Activated T-cell treated with anti-CD3 and anti-CD28 coated beads, Interleukin-2, amount 50 U/mL, for 72 hours (primary cell): ENCODE data around the gene SIX3. TPM values are rescaled to one million over a fixed set of nuclear protein-coding genes. Genes with fewer than 3 reads are reported as not detected.

ENCODE experiments used
- ATAC-seq, 2 donors: fragments of 150-1000 bp; cut with Tn5 transposase; replicated peaks in 1 of 2; 2 replicates each; pipeline ENCODE4 v1.10.0; 2021; ENCODE audit warnings: moderate library complexity in 2 of 2, mild to moderate bottlenecking in 1 of 2
- DNase-seq, 2 donors: peaks; one replicate each; pipeline ENCODE4 v3.0.0; 2021 to 2022; ENCODE audit warnings: mixed read lengths in 1 of 2
- H3K27ac Mint-ChIP-seq: one replicate; pipeline ENCODE4 v1.8.0; 2022; ENCODE audit warnings: mild to moderate bottlenecking, moderate library complexity, mixed read lengths
- H3K27me3 Mint-ChIP-seq: one replicate; pipeline ENCODE4 v1.8.0; 2022; ENCODE audit warnings: low read depth, mixed read lengths
- H3K36me3 Mint-ChIP-seq, 2 donors: one replicate each; pipeline ENCODE4 v1.8.0; 2022; ENCODE audit warnings: mixed read lengths in 2 of 2, mild to moderate bottlenecking in 1 of 2; ENCODE audit not compliant: insufficient read depth in 2 of 2
- H3K4me1 Mint-ChIP-seq: one replicate; pipeline ENCODE4 v1.8.0; 2022; ENCODE audit warnings: low read depth, mixed read lengths
- H3K4me3 Mint-ChIP-seq, 2 donors: one replicate each; pipeline ENCODE4 v1.8.0; 2022; ENCODE audit warnings: mild to moderate bottlenecking in 2 of 2, mixed read lengths in 2 of 2, moderate library complexity in 2 of 2
- H3K9me3 Mint-ChIP-seq, 2 donors: one replicate each; pipeline ENCODE4 v1.8.0; 2022; ENCODE audit warnings: mixed read lengths in 2 of 2
- total RNA-seq, 2 donors: library from RNA; stranded (reverse); gene quantifications; one replicate each; pipeline ENCODE4 v1.2.3, GENCODE V29; 2022

Gene SIX3
- total RNA-seq, 2 donors from 2014 or later, result not detected

DNA sequence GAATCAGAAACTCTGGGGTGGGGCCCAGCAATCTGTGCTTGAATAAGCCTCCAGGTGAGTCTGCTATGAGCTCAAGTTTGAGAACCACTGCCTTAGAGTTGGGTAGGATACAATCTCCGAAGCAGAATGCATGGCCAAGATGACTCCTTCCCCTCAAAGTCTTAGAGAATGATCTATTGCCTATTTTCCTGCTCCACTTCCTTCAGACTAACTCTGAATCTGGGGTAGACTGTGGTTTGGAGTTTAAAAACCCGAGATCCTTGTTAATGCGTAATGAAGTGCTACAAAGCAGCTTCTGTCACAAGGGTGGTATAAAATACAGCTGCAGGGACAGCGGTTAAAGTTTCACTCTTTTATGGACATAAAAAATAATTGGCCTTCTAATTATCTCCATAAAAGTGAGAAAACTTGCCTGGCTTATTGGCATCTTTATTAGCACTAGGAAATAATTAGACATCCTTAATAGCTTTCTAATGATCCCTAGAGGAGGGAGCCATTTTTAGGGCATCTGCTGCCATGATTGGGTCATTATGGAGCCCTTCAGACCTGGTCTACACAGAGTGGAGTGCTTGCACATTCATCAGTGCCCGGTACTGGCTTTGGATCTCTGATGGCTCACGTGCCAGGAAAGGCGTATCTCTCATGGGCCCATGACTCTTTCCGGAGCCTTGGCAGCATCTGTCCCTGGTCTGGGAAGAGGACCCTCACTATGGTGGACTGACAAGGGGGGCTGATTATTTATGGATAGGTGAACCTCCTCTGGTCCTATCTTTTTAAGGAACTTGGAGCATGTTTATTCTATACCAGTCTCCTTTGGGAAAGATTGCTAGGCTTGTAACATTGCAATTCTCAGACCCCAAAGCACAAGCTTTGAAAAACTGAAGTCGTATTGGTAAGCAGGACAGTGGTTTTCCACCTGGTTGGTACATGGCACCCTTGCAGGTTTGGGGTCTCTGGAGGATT lies 39.5 kb downstream of the SIX3 start:
- ATAC-seq, result no peak
- Mint-ChIP-seq H3K27ac (no peak overlapping the region), H3K4me3 (no peak overlapping the region), H3K36me3 (no peaks in the 10 kb centered on the region), H3K27me3 (peaks cover 42% of the 10 kb centered on the region), H3K9me3 (no peaks in the 10 kb centered on the region), H3K4me1 (peaks cover 4% of the 10 kb centered on the region)
- no peak for DNase-seq

DNA sequence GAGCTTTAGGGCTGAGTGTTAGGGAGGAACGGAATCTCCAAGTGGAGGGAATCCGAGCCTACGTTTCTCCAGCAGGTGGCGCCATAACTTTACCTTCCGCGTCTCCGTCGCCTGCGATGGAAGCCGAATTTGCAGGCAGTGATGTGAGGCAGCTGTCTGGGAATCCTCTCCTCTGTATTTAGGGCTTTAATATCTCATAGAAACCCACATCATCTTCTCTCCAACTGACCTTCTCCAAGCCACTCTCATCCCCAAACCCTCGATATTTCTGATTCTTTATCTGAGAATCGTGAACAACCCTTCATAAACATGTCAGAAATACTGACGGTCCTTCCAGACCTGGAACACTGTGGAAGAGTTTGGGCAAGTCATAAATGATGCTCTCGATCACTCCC lies 40.2 kb downstream of the SIX3 start:
- Mint-ChIP-seq H3K27me3 (peaks cover 47% of the 10 kb centered on the region), H3K36me3 (no peaks in the 10 kb centered on the region), H3K27ac (no peak overlapping the region), H3K4me3 (no peak overlapping the region), H3K4me1 (peaks cover 4% of the 10 kb centered on the region), H3K9me3 (no peaks in the 10 kb centered on the region)
- peak; percentile 70 to 73 for DNase-seq
- peak in 1 of 2 donors; percentile 63 for ATAC-seq

DNA sequence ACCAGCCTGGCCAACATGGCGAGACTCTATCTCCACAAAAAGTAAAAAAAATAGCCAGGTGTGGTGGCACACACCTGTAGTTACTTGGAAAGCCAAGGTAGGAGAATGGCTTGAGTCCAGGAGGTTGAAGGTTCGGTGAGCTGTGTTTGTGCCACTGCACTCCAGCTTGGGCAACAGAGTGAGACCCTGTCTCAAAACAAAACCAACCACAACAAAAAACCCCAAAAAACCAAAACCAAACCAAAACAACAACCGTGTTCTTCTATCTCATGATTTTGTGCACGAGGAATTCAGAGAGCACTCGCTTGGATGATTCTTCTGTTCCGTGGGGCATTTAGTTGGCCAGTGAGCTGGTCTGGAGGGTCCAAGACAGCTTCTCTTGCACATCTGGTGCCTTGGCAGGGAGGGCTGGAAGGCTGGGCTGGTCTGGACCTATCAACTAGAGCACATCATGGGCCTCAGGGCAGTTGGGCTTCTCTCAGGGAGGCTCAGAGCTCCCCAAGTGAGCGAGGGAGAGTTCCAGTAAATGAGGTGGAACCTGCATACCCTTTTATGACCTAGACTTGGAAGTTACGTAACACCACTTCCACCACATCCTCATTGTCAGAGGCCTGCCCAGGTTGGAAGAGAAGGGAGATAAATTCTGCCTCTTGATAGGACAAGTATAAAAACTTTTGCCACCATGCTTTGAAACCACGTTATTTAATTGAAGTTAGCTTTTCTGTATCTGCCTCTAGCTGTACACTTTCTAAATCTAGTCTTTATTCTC lies 42.5 kb downstream of the SIX3 start:
- ATAC-seq, result no peak

DNA sequence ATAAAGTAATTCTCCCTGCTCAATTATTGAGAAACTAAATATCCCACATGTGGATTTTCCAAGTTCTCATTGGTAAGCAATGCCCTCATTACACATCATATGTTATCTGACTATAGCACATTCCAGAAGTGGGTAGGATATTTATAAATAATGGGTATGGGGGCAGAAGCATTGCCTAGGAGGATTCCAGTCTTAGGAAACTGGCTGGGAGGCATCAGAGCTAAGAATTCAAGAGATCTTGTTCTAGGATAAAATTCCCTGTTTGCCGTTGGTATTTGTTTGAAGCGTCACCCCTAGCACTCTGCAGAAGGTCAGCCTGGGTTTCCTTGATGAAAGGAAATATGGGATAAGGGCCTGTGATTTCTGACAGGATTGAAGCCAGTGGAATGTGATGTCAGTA lies 47.7 kb downstream of the SIX3 start:
- DNase-seq (no peak), ATAC-seq (no peak)
- Mint-ChIP-seq H3K27me3 (peaks cover 66% of the 10 kb centered on the region), H3K4me3 (no peak overlapping the region), H3K36me3 (peaks cover 0 to 2% of the 10 kb centered on the region in 2 donors), H3K9me3 (peaks cover 1 to 6% of the 10 kb centered on the region in 2 donors), H3K4me1 (no peaks in the 10 kb centered on the region), H3K27ac (no peak overlapping the region)

More for the DNA sequence above, 42.5 kb downstream of the SIX3 start:
- H3K4me3 Mint-ChIP-seq, result no peak overlapping the region
- H3K27ac Mint-ChIP-seq, result no peak overlapping the region
- peaks cover 1% of the 10 kb centered on the region in 2 donors for H3K9me3 Mint-ChIP-seq
- peaks cover 4% of the 10 kb centered on the region for H3K4me1 Mint-ChIP-seq
- no peaks in the 10 kb centered on the region for H3K36me3 Mint-ChIP-seq
- H3K27me3 Mint-ChIP-seq, result peaks cover 41% of the 10 kb centered on the region
- no peak for DNase-seq

DNA sequence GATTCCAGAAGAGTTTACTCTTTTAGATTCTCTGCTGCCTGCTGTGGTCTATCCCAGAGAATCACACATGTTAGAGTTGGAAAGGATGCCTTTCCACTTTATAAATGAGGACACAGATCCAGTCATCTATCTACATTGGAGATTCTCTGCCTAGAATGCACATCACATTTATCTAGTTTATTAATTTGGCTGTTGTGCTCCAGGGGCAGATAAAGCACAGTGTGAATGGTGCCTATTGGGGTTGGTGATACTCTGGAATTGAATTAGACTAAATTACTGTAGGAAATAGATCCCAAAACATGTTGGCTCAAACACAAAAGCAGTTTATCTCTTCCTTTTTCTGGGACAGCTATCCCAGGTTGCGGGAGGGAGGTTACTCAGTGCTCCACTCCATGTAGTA lies 52.9 kb downstream of the SIX3 start:
- peaks cover 0 to 5% of the 10 kb centered on the region in 2 donors for H3K9me3 Mint-ChIP-seq
- H3K4me3 Mint-ChIP-seq, result no peak overlapping the region
- peaks cover 88% of the 10 kb centered on the region for H3K27me3 Mint-ChIP-seq
- DNase-seq, result no peak
- H3K27ac Mint-ChIP-seq, result no peak overlapping the region
- peaks cover 0 to 2% of the 10 kb centered on the region in 2 donors for H3K36me3 Mint-ChIP-seq
- ATAC-seq, result no peak
- H3K4me1 Mint-ChIP-seq, result no peaks in the 10 kb centered on the region

Other genes starting within 250 kb of the SIX3 start
- gene SIX2, start 67.8 kb downstream of the SIX3 start, total RNA-seq, result under 1 TPM in 1 of 2 donors, not detected in 1; 0.12 TPM